Measurements from ENCODE around the gene DPPA2.
A peak's percentile ranks its signal among the peaks of the same experiment; 100 is the strongest.
"Not testable (repeated sequence)": the region's sequence is repeated elsewhere in the genome, so short reads cannot be mapped to it uniquely, and the experiment has no call there.

DPPA2 gene

GRCh38 chr3:109316162-109316730, at the start of gene DPPA2:
TSS of gene DPPA2 (minus strand) at chr3:109316517. CDS start at chr3:109314542, 1,975 bp downstream.
- DNase-seq (ENCODE audit: low read depth in 4 of 4, low spot score in 1 of 4): no peak

GRCh38 chr3:109364088-109364487, 47.8 kb upstream of the DPPA2 start:
- DNase-seq (ENCODE audit: low read depth in 4 of 4, low spot score in 1 of 4): no peak

- no peak for DNase-seq (ENCODE audit: low read depth in 4 of 4, low spot score in 1 of 4)
These were observed 47.3 kb upstream of the DPPA2 start for GRCh38 chr3:109363634-109364033.

- no peak for DNase-seq (ENCODE audit: low read depth in 4 of 4, low spot score in 1 of 4)
These were observed 46.5 kb upstream of the DPPA2 start for GRCh38 chr3:109362823-109363222.

GRCh38 chr3:109358809-109359208, 42.5 kb upstream of the DPPA2 start:
- DNase-seq (ENCODE audit: low read depth in 4 of 4, low spot score in 1 of 4): not testable (repeated sequence)

GRCh38 chr3:109356442-109357155, 40.3 kb upstream of the DPPA2 start:
- DNase-seq (ENCODE audit: low read depth in 4 of 4, low spot score in 1 of 4): no peak

GRCh38 chr3:109355625-109356441, 39.5 kb upstream of the DPPA2 start:
- DNase-seq (ENCODE audit: low read depth in 4 of 4, low spot score in 1 of 4): no peak

- no peak for DNase-seq (ENCODE audit: low read depth in 4 of 4, low spot score in 1 of 4)
These were observed 36.7 kb upstream of the DPPA2 start for GRCh38 chr3:109353057-109353456.

- no peak for DNase-seq (ENCODE audit: low read depth in 4 of 4, low spot score in 1 of 4)
These were observed 34.9 kb upstream of the DPPA2 start for GRCh38 chr3:109351231-109351630.

GRCh38 chr3:109346770-109347295, 30.5 kb upstream of the DPPA2 start:
- DNase-seq (ENCODE audit: low read depth in 4 of 4, low spot score in 1 of 4): no peak

- no peak for DNase-seq (ENCODE audit: low read depth in 4 of 4, low spot score in 1 of 4)
These were observed 29.8 kb upstream of the DPPA2 start for GRCh38 chr3:109346099-109346498.

GRCh38 chr3:109339714-109340648, 23.7 kb upstream of the DPPA2 start:
- no peak for DNase-seq (ENCODE audit: low read depth in 4 of 4, low spot score in 1 of 4)

- no peak for DNase-seq (ENCODE audit: low read depth in 4 of 4, low spot score in 1 of 4)
These were observed 22.9 kb upstream of the DPPA2 start for GRCh38 chr3:109339197-109339596.

- no peak for DNase-seq (ENCODE audit: low read depth in 4 of 4, low spot score in 1 of 4)
These were observed 22.0 kb upstream of the DPPA2 start for GRCh38 chr3:109338322-109338721.

GRCh38 chr3:109337393-109337792, 21.1 kb upstream of the DPPA2 start, which contains the start of gene DPPA4:
TSS of gene DPPA4 (minus strand) at chr3:109337546. CDS start at chr3:109337517, 29 bp downstream.
- DNase-seq (ENCODE audit: low read depth in 4 of 4, low spot score in 1 of 4): no peak

GRCh38 chr3:109336291-109336861, 20.1 kb upstream of the DPPA2 start:
- peak in 1 of 4 experiments; percentile 3 for DNase-seq (ENCODE audit: low read depth in 4 of 4, low spot score in 1 of 4)

- no peak for DNase-seq (ENCODE audit: low read depth in 4 of 4, low spot score in 1 of 4)
These were observed 18.3 kb upstream of the DPPA2 start for GRCh38 chr3:109334572-109334971.

GRCh38 chr3:109331692-109332091, 15.4 kb upstream of the DPPA2 start:
- DNase-seq (ENCODE audit: low read depth in 4 of 4, low spot score in 1 of 4): no peak

GRCh38 chr3:109330405-109330804, 14.1 kb upstream of the DPPA2 start:
- no peak for DNase-seq (ENCODE audit: low read depth in 4 of 4, low spot score in 1 of 4)

GRCh38 chr3:109328202-109328601, 11.9 kb upstream of the DPPA2 start:
- DNase-seq (ENCODE audit: low read depth in 4 of 4, low spot score in 1 of 4): no peak

Data from stimulated activated CD4-positive, alpha-beta T cell treated with anti-CD3 and anti-CD28 coated beads, Interleukin-1b, Interleukin-23, amount 100 ng/mL, for 24 hours (primary cell).